OCI-LY3 (cell line): ENCODE data around the gene QRICH1.

ENCODE experiments used
- H2AFZ ChIP-seq: fragments of 200-600, 300-600 bp; shearing (Covaris generic); 2 replicates; pipeline ENCODE4 v1.6.0; 2014; ENCODE audit warnings: antibody characterized with exemption, low read depth, low read length
- H3K27ac ChIP-seq: fragments of 200-600, 300-600 bp; sonication (generic); 2 replicates; pipeline ENCODE4 v1.5.1; 2014; ENCODE audit warnings: mild to moderate bottlenecking, low read length, moderate library complexity, mixed read lengths
- H3K27me3 ChIP-seq: fragments of 200-600, 300-600 bp; sonication (generic); 2 replicates; pipeline ENCODE4 v1.6.1; 2014; ENCODE audit warnings: low read depth, low read length, mixed read lengths
- H3K36me3 ChIP-seq: fragments of 200-600, 300-600 bp; sonication (generic); replicated peaks from 2 replicates; pipeline ENCODE3; 2014; ENCODE audit warnings: low read depth, low read length, mixed read lengths
- H3K4me1 ChIP-seq: fragments of 300-600, 200-600 bp; sonication (generic); 2 replicates; pipeline ENCODE4 v1.6.1; 2014; ENCODE audit warnings: low read length, mixed read lengths
- H3K4me2 ChIP-seq: fragments of 200-600, 300-600 bp; sonication (generic); 2 replicates; pipeline ENCODE4 v1.6.1; 2014; ENCODE audit warnings: low read length, mixed read lengths
- H3K4me3 ChIP-seq: fragments of 300-600, 200-600 bp; sonication (generic); 2 replicates; pipeline ENCODE4 v1.5.1; 2014; ENCODE audit warnings: antibody characterized with exemption, mild to moderate bottlenecking, low read length, moderate library complexity
- H3K79me2 ChIP-seq: fragments of 300-600, 200-600 bp; shearing (Covaris generic); 2 replicates; pipeline ENCODE4 v1.6.1; 2014; ENCODE audit warnings: mild to moderate bottlenecking, low read length, mixed read lengths
- H3K9ac ChIP-seq: fragments of 300-600, 200-600 bp; shearing (Covaris generic); 2 replicates; pipeline ENCODE4 v1.6.0; 2014; ENCODE audit warnings: mild to moderate bottlenecking, low read length, moderate library complexity
- H3K9me3 ChIP-seq: fragments of 200-600, 300-600 bp; shearing (Covaris generic); 2 replicates; pipeline ENCODE4 v1.6.1; 2014; ENCODE audit warnings: low read length, mixed read lengths; ENCODE audit not compliant: insufficient read depth
- H4K20me1 ChIP-seq: fragments of 200-600, 300-600 bp; sonication (generic); 2 replicates; pipeline ENCODE4 v1.6.1; 2016; ENCODE audit warnings: low read length, mixed read lengths; ENCODE audit not compliant: insufficient read depth
- EZH2phosphoT487 ChIP-seq: fragments of 200-600 bp; shearing (Covaris generic); IDR thresholded peaks from 2 replicates; pipeline ENCODE4 v1.6.1; 2018; ENCODE audit warnings: antibody characterized with exemption, mixed run types, low read depth
- TF ChIP-seq, protein P1 (sequence below): fragments of 200-600, 300-600 bp; sonication (generic); IDR thresholded peaks from 2 replicates; pipeline ENCODE4 v1.5.1; 2014; ENCODE audit warnings: antibody characterized with exemption, low read length, low read depth

Gene QRICH1

DNA sequence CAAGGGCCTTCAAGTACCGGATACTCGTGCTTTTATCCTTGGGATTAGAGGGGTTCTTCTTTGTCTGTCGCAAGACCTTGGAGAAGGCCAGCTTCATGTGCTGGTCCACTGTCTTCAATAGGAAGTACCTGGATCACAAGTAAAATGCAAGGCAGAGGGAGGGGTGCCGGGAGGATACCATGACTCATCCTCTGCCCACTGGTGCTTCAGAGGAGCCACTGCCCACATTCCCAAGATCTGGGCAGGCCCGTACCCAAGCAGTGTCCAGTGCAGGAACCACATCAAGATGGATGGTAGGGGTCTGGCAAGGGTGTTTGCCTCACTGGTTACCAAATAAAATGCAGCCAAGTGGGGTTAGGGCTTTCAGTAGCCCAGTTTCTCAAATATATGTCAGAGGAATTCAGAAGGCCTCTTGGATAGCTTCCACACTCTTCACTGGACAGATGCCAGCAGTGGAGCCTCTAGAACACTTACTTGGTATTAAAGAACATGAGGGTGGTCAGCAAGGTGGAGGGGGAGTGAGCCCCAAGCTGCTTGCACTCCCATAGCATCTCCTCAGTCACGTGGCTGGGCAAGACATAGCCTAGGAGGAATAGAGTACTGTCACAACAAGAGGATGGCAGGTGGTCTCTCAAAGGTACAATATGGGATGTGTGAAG is 61.1 kb downstream of the QRICH1 start:
- peaks cover 14% of the 10 kb centered on the region for H3K79me2 ChIP-seq
- no peak overlapping the region for H3K4me3 ChIP-seq
- H3K27ac ChIP-seq, result no peak overlapping the region
- H3K36me3 ChIP-seq, result peaks cover 64% of the 10 kb centered on the region
- no peaks in the 10 kb centered on the region for H3K27me3 ChIP-seq
- no peak overlapping the region for H3K4me2 ChIP-seq
- TF ChIP-seq, protein P1, sequence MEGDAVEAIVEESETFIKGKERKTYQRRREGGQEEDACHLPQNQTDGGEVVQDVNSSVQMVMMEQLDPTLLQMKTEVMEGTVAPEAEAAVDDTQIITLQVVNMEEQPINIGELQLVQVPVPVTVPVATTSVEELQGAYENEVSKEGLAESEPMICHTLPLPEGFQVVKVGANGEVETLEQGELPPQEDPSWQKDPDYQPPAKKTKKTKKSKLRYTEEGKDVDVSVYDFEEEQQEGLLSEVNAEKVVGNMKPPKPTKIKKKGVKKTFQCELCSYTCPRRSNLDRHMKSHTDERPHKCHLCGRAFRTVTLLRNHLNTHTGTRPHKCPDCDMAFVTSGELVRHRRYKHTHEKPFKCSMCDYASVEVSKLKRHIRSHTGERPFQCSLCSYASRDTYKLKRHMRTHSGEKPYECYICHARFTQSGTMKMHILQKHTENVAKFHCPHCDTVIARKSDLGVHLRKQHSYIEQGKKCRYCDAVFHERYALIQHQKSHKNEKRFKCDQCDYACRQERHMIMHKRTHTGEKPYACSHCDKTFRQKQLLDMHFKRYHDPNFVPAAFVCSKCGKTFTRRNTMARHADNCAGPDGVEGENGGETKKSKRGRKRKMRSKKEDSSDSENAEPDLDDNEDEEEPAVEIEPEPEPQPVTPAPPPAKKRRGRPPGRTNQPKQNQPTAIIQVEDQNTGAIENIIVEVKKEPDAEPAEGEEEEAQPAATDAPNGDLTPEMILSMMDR, result no peak
- no peak for TF ChIP-seq EZH2phosphoT487
- no peaks in the 10 kb centered on the region for H3K9me3 ChIP-seq
- no peaks in the 10 kb centered on the region for H4K20me1 ChIP-seq
- no peak overlapping the region for H2AFZ ChIP-seq
- H3K9ac ChIP-seq, result no peak overlapping the region
- peaks cover 12% of the 10 kb centered on the region for H3K4me1 ChIP-seq

DNA sequence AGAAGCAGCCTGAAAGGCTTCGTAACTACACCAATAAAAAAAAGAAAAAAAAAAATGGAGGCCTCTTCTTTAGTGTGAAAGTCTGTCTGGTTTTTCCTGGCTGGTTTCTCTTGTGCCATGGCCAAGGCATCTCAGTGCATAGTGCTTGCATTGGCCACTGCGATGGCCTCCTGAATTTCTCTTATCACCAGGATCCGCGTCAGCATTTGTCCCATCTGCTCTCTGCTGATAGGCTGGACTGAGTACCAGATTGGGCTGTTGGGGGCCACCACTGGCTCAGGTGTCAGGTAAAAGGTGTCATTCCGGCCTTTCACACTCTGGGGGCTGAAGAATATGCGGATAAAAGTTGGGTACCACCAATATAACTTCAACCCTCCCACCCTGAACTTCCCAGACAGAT is 63.5 kb downstream of the QRICH1 start:
- TF ChIP-seq, protein P1, result no peak
- no peak for TF ChIP-seq EZH2phosphoT487
- Histone ChIP-seq H3K27ac (no peak overlapping the region), H3K4me1 (peaks cover 16% of the 10 kb centered on the region), H4K20me1 (no peaks in the 10 kb centered on the region), H3K4me2 (no peak overlapping the region), H3K9me3 (no peaks in the 10 kb centered on the region), H3K4me3 (no peak overlapping the region), H3K27me3 (no peaks in the 10 kb centered on the region), H3K9ac (no peak overlapping the region), H3K79me2 (peaks cover 39% of the 10 kb centered on the region), H3K36me3 (peaks cover 75% of the 10 kb centered on the region), H2AFZ (no peak overlapping the region)

DNA sequence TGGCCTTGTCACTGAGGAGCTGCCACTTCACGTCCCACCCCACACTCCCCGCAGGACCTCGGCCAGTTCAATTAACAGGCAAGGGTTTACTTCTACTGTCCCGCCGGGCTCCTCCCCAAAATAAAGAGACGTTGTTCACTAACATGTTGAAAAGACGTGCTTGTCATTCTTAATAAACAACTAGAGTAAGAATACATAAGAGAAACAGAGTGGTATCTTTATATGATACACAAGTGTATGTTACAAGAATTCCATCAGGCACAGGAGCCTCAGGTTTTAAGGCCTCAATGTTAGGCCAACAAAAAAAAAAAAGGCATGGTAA is 64.3 kb downstream of the QRICH1 start:
- TF ChIP-seq EZH2phosphoT487, result no peak
- TF ChIP-seq, protein P1, result no peak
- no peaks in the 10 kb centered on the region for H3K27me3 ChIP-seq
- no peaks in the 10 kb centered on the region for H3K9me3 ChIP-seq
- no peaks in the 10 kb centered on the region for H4K20me1 ChIP-seq
- peaks cover 76% of the 10 kb centered on the region for H3K36me3 ChIP-seq
- H2AFZ ChIP-seq, result no peak overlapping the region; the same call in 1 of the 2 replicates
- H3K4me3 ChIP-seq, result peak overlapping the region; percentile 88
- H3K9ac ChIP-seq, result peak overlapping the region; percentile 44
- H3K4me1 ChIP-seq, result peaks cover 16% of the 10 kb centered on the region
- H3K4me2 ChIP-seq, result peak overlapping the region; percentile 93
- H3K27ac ChIP-seq, result peak overlapping the region; percentile 13
- H3K79me2 ChIP-seq, result peaks cover 47% of the 10 kb centered on the region

DNA sequence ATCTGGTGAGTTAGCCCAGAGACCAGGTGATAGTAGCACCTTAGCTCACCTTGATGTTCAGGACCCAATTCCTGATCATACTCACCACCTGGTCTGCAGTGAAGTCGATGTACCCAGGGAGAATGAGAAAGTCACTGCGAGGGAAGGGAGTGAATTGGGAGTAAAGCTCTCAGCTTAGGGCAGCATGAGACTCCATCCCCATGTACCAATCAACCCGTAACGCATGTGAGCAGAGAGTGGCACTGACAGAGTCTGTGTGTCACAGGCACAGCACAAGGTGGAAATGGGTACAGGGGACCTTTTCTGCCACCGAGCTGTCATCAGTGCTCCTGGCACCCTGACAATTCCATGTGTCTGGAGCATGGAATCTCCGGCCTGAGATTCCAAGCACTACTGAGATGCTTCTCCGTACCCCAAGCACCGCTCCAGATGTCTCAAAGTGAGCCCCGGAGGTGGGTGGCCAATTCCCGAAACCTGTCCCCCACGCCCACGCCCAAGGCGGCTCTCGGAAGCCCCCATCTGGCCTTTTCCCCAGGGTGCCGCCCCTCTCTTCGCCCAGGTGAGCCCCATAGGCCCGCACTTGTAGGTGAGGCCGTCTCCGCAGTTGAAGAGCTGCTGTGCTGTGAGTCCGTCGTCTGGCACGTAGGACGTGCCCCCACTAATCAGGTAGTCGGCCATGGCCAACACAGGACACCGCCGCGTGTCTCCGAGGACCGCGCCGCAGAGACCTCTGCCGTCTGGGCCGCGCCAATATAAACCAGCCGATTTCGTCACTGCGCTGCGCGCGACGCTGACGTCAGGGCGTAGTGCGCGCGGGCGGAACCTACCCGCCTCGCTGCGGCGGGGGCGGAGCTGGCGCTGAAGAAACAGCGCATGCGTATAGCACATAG is 65.0 kb downstream of the QRICH1 start, which contains the start of gene IMPDH2:
IMPDH2 (minus strand) TSS at position 726 of the 890 bp plus-strand sequence; CDS start at position 678, 48 bp downstream.
- no peak for TF ChIP-seq EZH2phosphoT487
- TF ChIP-seq, protein P1, result no peak
- H3K79me2 ChIP-seq, result peaks cover 53% of the 10 kb centered on the region
- H3K27ac ChIP-seq, result peak within 1 kb of the TSS; percentile 54
- H3K27me3 ChIP-seq, result no peaks in the 10 kb centered on the region
- H3K4me1 ChIP-seq, result peaks cover 16% of the 10 kb centered on the region
- H3K4me2 ChIP-seq, result peak within 1 kb of the TSS; percentile 93
- H3K4me3 ChIP-seq, result peak within 1 kb of the TSS; percentile 88
- no peak within 1 kb of the TSS; the same call in 1 of the 2 replicates for H2AFZ ChIP-seq
- H3K9me3 ChIP-seq, result no peaks in the 10 kb centered on the region
- H3K36me3 ChIP-seq, result peaks cover 80% of the 10 kb centered on the region
- H4K20me1 ChIP-seq, result no peaks in the 10 kb centered on the region
- H3K9ac ChIP-seq, result peak within 1 kb of the TSS; percentile 95
